ENCODE results near the gene ABR.
A peak's percentile ranks its signal among the peaks of the same experiment; 100 is the strongest.
"Not testable (repeated sequence)": the region's sequence is repeated elsewhere in the genome, so short reads cannot be mapped to it uniquely, and the experiment has no call there.

ABR gene

DNA sequence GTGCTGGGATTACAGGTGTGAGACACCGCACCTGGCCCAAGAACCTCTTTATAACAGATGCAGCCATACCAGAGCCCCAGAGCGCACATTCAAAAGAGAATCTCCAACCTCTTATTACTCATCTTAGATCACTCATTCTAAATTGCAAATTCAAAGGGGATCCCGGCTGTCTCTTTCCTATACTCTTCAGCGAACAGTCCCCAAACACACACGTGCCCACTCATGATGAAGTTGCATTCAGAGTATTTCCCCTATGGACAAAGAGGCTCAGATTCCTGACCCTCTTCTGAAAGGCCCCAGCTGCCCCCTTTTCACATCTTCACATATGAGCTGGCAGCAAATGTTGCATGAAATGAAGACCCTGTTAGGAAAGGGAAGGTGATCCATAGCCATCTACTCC is 22.5 kb upstream of the ABR start:
- DNase-seq (ENCODE audit: extremely low read depth in 1 of 2, low read depth in 1 of 2) = no peak

DNA sequence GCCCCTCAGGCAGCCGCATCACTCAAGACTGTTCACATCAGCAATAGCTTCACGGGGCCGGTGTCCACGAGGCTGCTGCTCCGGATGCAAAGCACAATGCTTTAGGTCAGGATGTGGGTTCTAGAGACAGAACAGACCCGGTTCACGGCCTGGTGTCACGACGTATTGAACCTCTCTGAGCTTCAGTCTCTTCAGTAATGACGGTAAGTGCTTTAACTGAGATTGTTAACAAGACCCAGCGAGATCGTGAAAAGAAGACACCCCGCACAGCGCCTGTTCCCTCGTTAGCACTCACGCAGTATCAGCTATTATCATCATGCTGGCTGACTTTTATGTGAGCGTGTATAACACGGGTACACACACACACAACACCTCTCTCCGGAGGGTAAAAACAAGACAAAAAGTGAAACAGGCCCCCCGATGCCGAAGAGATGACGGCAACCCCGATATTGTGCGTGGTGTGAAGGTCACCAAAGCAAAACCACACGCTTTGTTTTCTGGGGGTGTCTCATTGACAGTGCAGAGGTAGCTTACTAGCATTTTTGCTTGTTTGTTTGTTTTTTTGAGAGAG is 21.4 kb upstream of the ABR start:
- peak in 1 of 2 donors; percentile 39 for DNase-seq (ENCODE audit: extremely low read depth in 1 of 2, low read depth in 1 of 2)

DNA sequence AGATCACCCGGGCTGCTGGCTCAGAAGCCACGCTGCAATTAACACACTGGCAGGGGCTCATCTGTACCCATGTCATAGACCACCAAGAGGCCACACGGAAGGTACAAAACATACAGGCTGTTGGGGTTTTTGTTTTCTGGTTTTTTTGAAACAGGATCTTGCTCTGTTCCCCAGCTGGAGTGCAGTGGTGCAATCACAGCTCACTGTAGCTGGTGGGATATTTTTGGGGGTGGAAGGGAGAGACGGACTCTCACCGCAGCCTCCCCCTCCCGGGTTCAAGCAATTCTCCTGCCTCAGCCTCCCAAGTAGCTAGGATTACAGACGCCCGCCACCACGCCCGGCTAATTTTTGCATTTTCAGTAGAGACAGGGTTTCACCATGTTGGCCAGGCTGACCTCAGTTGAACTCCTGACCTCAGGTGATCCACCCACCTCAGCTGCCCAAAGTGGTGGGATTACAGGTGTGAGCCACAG is 19.5 kb upstream of the ABR start:
- not testable (repeated sequence) for DNase-seq (ENCODE audit: extremely low read depth in 1 of 2, low read depth in 1 of 2)

DNA sequence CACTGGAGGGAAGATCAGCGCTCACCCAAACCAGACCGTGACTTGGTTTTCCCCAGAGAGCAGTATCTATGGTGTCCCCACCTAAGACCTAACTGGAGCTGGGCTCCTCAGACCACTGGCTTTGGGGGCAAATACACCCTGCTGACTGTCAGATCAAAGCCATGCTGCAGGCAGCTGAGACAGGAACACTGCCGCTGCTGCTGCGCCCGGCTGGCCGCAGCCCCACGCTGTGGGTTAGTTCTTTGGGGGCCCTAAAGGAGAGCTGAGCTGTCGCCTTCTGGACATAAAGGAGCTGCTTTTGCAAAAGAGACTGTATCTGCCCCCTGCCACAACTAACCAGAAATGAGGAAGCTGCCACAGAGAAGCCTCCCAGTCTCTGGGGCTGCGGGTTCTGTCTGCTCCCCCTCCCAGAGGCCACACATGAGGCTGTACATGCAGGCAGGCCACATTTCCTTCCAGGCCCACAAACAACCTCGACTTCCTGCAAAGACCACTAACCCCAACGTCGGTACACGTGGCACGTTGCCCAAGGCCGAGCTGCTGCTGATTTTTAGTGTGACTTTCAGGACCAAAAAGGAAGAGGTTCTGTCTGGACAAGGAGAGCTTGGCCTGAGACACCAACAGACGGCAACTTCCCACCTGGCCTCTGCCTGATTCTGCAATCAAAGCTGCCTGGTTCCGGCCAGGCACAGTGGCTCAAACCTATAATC is 18.2 kb upstream of the ABR start:
- DNase-seq (ENCODE audit: extremely low read depth in 1 of 2, low read depth in 1 of 2) = peak; percentile 51 to 64

DNA sequence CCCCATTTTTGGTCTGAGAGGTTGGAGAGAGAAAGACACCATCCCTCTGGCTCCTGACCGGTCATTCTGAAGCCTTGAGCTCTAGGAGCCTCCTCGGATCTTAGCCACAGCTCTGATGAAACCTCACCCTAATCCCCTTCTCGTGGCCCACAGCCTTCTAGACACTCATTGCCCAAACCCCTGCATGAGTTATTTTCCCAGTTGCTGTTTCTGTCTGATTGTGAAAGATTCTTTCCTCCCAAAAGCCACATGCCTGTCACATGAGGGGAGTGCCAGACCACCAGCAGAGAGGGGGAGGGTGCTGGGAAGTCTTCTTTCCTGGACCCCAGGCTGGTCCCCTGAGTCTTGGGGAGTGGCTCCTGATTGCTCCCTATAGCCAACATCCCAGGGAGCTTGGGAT is 17.6 kb upstream of the ABR start:
- peak in 1 of 2 donors; percentile 20 for DNase-seq (ENCODE audit: extremely low read depth in 1 of 2, low read depth in 1 of 2)

DNA sequence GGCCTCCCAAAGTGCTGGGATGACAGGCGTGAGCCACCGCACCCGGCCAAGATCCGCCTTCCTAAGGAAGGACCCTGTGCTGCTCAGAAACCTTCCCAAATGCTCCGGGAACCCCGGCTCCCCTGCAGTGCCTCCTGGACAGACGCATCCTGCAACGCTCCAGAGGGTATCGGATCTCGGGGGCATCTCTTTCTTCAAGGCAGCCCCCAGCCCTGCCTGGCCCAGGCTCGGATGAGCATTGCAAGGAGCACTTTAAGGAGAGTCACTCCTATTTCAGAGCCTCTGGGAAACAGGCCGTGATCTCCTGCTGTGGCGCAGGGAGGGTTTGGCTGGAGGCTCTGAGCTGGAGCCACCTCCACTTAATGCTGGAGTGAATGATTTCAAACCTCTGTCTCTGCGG is 17.2 kb upstream of the ABR start:
- DNase-seq (ENCODE audit: extremely low read depth in 1 of 2, low read depth in 1 of 2) = no peak

DNA sequence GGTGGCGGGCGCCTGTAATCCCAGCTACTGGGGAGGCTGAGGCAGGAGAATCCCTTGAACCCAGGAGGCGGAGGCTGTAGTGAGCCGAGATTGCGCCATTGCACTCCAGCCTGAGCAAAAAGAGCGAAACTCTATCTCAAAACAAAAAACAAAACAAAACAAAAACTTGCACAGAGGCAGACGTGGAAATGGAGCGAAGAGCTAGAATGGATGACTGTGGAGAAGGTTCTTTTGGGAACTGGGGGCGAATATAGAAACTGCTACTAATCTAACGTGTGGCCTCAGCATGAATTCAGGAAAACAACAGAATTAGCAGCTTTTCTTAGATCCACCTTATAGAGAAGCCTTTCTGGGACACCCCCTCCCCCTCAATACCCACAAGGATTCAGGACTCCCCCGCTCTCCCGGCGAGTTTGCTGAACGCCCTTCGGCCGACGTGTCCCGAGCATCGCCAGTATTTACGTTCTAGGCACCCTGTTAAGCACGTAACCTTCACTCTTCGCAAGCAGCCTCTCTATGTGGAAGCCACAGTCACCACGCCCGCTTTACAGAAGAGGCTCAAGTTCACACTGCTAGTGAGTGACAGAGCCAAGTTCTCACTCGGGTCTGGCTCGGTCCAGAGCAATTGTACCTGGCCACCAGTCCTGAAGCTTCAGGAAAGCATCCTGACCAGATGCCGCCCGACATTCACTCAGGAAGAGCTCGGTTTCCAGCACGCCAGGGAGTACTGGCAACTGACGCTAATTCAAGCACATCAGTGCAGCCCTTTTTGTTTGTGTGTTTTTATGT is 13.3 kb upstream of the ABR start:
- DNase-seq (ENCODE audit: extremely low read depth in 1 of 2, low read depth in 1 of 2) = no peak

DNA sequence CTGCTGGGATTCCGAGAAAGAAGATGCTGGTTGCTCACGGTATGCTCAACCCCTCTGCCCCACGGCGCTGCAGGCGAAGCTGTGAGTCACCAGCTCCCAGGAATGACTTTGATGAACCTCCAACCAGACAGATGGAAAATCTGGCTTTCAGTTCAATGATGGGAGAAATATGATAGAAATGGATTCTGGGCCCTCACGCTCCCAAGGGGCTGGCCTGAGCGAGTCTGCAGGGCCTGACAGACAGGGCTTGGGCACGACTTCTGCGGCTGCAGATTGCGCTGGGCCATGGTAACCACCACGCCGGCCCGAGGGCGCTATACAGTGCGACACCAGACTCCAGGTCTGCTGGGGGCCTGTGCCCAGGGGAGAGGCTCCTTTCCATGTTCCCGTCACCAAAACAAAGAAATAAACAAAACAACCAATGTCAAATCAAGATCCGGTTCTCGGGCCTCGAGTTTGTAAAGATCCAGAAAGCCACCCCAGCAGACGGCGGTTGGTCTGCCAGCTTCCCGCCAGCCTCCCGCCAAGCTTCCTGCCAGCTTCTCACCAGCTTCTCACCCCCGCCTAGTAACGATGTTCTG is 11.1 kb upstream of the ABR start:
- DNase-seq (ENCODE audit: extremely low read depth in 1 of 2, low read depth in 1 of 2) = no peak

DNA sequence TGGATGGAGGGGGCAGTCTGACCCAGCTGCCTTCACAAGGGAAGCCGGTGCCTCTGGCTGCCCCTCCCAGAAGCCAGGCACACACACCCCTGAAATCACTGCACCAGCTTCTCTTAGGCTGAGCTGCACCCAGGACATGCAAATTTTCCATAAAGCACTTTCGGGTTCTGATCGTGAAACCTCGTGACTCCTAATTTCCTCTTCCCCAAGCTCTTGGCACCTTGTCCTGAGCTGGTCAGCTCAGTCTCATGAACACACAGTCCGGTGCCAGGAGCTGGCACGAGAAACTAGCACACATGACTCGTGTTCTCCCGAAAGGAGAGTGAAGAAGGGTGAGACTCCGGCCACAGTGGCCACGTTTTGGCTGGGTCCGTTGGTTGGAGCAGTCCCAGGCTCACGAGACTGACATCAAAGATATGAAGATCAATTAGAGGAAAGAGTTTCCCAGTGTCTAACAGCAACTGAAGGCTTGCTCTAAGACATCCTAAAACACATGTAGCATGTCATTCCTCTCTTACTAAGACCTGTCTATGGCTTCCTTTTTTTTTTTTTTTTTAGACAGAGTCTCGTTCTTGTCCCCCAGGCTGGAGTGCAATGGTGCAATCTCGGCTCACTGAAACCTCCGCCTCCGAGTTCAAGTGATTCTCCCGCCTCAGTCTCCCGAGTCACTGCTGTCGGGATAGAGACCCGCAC is 9.2 kb upstream of the ABR start:
- DNase-seq (ENCODE audit: extremely low read depth in 1 of 2, low read depth in 1 of 2) = no peak

DNA sequence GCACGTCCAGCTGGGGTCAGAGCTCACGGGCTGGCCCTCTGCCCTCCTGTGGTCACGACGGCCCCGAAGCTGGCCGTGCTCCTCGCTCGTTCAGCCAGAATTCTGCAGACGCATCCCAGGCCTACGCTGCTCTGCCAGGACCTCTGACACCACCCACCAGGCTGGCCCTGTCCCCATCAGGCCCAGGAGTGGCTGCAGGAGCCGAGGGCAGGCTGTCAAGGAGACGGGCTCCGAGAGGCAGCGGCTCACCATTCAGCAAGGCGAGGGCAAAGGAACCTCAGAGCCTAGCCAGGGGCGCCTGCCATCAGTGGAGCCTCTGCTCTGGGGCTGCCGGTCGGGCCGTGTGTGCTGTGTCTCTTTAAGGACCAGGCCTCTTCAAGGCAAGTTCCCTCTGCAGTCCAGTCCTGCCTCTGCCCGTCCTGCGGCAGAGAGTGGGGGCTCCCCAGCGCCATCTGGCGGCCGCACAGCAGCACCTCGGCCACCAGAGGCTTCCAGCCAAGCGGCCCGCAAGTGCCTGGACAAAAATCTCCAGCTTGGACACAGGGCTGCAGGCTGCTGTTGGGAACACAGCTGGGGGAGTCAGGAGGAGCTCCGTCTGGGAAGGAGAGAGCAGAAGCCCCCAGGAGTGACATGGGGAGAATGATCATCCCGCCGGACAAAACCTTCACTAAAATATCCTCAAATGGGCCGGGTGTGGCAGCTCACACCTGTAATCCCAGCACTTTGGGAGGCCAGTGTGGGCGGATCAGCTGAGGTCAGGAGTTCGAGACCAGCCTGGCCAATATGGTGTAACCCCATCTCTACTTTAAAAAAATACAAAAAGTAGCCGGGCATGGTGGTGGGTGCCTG is 7.4 kb upstream of the ABR start:
- DNase-seq (ENCODE audit: extremely low read depth in 1 of 2, low read depth in 1 of 2) = peak; percentile 50 to 52

DNA sequence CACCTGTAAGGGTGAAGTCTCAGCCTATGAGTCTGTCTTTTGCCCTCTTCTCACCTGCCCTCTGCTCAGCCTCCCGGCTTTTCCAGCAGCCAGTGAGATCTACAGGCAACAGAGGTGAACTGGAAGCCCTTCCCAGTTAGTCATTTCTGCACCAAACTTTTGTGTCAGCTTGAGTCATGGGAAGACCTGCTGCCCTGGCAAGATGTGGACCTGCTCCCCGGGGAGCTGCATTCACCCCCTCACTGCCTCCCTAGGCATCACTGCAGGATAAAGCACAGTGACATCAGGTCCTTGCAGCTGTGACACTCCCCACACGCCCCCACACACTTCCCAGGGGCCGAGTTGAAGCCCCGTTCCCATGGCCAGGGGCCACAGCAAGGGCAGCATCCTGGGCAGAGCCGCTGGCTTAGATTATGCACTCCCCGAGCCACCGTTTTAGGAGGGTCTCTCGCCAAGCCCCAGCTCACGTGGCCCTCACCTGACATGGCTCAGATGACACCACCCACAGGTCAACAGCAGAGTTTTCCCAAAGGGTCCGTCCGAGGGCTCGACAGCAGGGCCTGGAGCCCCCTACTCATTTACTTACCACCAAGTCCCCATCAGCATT is 6.5 kb upstream of the ABR start:
- no peak for DNase-seq (ENCODE audit: extremely low read depth in 1 of 2, low read depth in 1 of 2)

DNA sequence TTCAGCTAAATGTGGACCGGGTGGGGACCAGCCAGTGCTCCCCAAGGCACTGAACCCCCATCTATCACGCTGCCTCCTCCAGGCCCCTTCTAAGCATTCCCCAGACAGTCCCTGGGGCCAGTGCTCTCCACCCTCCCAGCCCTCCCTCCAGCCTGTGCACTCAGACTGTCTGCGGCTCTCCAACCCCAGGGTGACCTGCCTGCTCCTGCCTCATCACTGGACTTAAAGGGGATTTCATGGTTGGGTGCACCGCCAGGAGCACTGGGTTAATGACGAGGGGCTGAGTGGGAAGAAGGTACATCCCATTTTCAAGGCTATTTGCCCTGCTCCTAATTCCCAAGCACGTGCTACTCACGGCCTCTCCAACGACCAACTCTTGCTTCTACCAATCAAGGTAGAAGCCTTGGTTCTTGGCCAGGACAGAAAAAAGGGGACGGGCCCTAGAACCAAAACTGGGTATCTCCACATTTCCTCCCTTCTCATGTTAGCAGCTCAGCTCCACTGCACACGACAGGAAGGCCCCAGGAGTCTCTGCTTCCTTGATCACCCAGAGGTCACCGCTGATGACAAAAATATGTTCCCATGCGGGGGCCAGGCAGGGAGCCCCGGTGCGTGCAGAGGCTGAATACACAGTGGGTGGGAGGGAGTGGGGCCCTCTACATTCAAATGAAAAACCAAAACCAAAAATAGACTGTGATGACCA is 3.5 kb upstream of the ABR start:
- peak in 1 of 2 donors; percentile 29 for DNase-seq (ENCODE audit: extremely low read depth in 1 of 2, low read depth in 1 of 2)

DNA sequence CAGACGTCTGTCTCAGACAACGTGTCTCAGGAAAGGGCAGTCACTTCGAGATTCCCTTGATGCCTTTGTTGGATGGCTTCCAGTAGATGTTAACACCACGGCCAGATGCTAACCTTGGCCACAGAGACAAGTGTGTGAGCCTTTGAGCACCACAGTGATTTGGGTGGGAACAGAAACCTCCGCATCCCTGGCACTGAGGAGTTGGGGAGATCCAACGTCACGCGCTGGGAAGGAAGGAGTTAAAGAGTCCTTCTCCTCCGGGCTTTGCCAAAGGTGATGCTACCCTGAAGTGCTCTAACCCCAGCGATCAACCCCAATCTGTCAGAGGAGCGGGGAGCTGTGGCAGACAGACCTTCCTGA is 3.0 kb upstream of the ABR start:
- no peak for DNase-seq (ENCODE audit: extremely low read depth in 1 of 2, low read depth in 1 of 2)

DNA sequence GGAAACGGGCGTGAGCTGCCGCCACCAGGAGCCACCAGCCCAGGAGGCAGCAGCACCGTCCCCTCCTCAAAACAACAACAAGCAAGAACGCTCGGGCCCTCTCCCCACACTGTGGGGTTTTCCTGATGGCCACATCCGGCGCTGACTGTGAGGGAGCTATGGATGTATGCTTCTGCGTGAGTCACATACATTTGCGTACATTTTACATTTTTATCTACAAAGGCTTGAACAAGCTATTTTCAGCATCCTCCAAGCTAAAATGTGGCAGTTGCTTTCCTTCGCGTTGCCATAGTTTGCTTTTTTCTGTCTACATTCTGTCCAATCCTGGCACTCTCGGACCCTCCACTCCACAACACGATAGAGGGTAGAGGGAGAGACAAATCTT is 2.0 kb upstream of the ABR start:
- DNase-seq (ENCODE audit: extremely low read depth in 1 of 2, low read depth in 1 of 2) = no peak

DNA sequence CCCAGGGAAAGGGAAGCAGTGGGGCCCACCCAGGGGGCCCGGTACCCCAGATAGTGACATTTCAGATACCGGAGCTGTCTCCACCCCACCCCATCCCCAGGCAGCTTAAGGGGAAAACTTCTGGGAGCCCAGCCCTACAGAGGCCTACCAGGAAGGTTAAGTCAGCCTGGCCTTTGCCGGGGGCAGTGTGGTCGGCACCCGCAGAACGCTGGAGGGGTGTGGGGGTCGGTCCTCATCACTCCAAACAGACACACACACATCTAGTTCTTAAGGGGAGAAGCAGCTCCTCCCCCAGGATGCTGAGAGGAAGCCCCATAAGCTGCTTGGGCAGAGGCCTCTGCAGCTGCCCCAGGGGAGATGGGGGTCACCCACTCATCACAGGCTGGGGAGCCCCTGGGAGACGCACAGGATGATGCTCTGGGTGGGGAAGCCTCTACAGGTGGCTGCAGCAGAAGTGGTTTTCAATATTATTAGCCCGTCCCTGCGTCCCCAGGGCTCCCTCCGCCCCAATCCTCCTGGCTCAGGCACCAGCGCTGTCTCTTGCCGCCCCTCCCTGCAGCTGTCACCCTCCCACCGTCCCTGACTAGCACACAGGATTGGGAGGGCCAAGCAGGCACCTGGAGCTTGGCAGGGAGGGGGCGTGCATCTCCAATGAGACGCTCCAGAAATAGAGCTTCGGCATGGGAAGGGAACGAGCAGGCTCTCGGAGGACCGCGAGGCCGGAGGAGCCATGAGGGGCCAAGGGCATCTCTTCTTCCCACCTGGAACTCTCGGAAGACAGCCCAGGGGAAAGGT is 1.4 kb upstream of the ABR start:
- no peak for DNase-seq (ENCODE audit: extremely low read depth in 1 of 2, low read depth in 1 of 2)

DNA sequence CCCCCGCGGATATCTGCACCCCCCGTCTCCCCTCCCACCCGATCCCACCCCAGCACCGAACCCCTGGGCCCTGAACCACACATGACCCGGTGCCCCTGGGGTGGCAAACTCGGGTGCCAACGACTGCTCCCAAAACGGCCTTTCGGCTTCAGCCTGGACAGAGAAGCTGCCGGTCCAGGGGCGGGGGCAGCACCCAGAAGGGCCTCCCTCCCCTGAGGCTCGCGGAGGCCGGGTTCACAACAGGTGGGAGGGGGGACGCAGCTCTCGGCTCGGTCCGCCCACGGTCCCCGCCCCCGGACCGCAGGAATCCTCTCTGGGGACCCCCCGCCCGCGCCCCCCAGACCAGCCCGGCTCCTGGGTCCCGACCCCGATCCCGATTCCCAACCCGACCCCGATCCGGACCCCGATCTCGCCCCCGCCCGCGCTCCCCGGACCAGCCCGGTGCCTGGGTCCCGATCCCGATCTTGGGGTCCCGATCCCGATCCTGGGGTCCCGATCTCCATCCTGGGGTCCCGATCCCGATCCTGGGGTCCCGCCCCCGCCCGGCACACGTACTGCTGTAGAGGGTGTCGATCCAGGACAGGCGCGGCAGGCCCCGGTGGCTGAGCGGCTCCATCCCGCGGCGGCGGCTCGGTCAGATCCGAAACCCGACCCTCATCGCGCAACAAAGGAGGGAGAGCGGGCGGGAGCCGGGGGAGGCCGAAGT is 516 bp downstream of the ABR start:
- no peak for DNase-seq (ENCODE audit: extremely low read depth in 1 of 2, low read depth in 1 of 2)

DNA sequence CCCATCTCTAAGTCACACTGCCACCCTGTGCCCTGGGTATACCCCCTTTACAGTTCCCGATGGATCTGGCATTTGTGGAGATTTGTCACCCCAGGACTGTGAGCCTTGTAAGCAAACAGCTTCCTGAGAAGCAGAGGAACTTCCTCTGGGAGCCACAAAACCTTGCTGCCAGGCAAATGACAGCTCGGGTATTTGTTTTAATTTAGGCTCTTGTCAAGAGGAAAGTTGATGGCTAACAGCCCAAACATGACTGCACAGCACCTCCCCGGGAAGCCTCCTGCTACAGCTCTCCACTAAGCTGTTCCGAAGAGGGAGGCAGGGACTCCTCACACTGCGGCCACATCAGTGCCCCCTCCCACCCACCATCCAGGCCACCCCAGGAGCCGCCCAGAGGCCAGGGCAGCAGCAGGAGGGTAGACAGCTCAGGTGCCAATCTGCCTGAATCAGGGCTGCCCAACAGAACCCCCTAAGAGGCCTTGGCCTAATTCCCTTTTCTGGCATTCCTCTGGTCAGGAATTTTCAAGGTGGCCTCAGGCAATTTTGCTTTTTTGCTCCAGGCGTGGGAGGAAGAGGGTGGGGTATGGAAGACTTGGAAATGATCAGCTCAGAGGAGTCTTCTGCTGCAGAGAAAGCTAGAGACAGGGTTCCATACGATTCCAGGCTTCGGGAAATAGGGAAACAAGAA is 2.6 kb downstream of the ABR start:
- DNase-seq (ENCODE audit: extremely low read depth in 1 of 2, low read depth in 1 of 2) = no peak
